ENCODE data around the gene JAG2.

DNA sequence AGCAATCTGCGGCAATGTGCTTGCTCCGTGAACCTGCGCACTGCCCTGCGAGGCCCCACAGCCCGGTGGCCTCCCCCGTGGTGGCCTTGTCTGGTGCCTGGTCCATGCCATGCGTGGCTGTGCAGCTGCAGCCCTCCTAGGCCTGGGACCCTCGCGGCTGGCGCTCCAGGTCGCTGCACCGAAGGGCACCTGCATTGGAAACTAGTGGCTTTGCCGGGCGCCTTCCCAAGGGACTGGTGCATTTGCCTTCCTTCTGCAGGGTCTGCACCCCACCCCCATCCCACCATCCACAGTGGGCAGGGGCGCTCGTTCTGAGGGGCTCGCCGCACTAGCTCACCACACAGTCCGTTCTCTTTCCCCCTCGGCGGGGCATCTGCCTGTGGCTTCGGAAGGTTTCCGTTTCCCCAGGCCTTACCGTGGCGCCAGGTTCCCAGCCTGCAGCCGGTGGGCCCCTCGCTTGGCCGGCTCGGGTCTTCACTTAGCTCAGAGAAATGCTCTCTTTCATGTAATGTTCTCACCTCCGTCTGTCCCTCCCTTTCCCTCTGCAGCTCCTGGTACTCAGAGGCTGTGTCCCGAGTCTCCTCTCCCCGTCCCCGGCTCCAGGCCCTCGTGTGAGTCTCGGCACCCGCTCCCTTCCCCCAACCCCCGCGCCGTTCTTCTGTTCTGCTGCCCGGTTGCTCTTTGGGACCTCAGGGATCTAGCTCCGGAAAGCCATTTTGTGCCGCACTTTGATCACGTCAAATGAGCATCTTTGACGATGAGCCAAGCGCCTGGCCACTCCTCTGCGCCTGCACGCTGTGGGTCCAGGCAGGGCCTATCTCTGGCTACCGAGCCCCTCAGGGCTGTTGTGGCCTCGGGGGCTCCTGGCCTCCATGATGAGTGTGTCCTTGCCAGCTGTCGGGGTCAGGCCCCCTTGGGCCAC, 31.9 kb downstream of the JAG2 start:
- TF ChIP-seq POLR2AphosphoS5 (IDR thresholded peaks at IDR 0.05; ENCODE audit: low read depth), result no peak
- no peak for TF ChIP-seq CTCF (IDR thresholded peaks at IDR 0.05; ENCODE audit: insufficient read depth, low read length)
- TF ChIP-seq REST (IDR thresholded peaks at IDR 0.05; ENCODE audit: insufficient replicate concordance, low read depth), result no peak

Data from HL-60 (cell line).